ENCODE measurements around the gene TMEM204.

DNA sequence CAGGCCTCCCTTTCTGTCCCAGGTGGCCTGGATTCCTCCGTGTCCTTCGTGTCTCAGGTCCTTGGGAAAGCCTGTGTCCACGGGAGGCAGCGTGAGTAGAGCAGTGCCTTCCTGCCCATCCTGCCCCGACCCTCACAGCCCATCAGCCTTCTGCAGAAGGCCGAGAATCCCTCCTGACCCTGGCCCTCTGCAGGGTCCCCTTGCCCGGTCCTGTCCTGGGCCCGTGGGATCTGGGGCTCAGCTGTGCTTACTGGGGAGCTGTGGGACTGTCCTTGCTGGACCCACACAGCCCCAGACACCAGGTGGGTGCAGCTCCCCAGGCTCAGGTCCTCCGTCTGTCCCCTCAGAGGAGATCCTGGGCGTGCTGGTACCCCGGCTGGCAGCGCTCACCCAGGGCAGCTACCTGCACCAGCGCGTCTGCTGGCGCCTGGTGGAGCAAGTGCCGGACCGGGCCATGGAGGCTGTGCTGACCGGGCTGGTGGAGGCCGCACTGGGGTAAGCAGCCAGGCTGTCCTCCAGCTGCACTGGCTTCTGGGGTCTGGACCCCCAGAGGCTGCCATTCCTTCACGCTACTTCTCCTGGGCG, 36.4 kb upstream of the TMEM204 start:
- TF ChIP-seq CTCF (IDR thresholded peaks at IDR 0.05) (no peak), EZH2 (IDR thresholded peaks at IDR 0.05; ENCODE audit: borderline replicate concordance, insufficient read depth, low read depth, low read length, poor library complexity, severe bottlenecking) (no peak)
